HCT116 (cell line): ENCODE measurements around the gene DNM3. TPM values are rescaled to one million over a fixed set of nuclear protein-coding genes. Genes with fewer than 3 reads are reported as not detected.

Experiments
- ATAC-seq: fragments of 200-7000 bp; cut with Tn5 transposase; 2 replicates; pipeline ENCODE4 v1.9.1; 2020; ENCODE audit warnings: mild to moderate bottlenecking, moderate library complexity
- BruUV-seq: library from RNA; stranded (reverse); fragments of 400-500 nt; replicated peaks from 2 replicates; lab custom pipeline; 2021; lab: Mats Ljungman, UMichigan
- CTCF ChIA-PET: fragments of 300-600 bp; sonication (Branson Sonifier 250); formaldehyde crosslinking; loops from one replicate; lab custom pipeline; 2021; ENCODE audit warnings: antibody characterized with exemption; lab: Charles Lee
- POLR2A ChIA-PET: fragments of 300-600, 350-600 bp; sonication (Branson Sonifier 250); formaldehyde crosslinking; loops from one replicate; lab custom pipeline; 2021; ENCODE audit warnings: antibody characterized with exemption; lab: Charles Lee
- RAD21 ChIA-PET, 2 experiments: fragments of 300-600 bp; sonication (Branson Sonifier 250); formaldehyde crosslinking; loops; one replicate each; lab custom pipeline; 2023; ENCODE audit warnings: low total read pairs in 2 of 2; ENCODE audit not compliant: uncharacterized antibody in 2 of 2, unreplicated experiment in 2 of 2, low non-redundant PET in 1 of 2; lab: Charles Lee
- DNase-seq: peaks from one replicate; pipeline ENCODE4 v3.0.0-alpha.2; 2010; ENCODE audit warnings: low read depth, low spot score
- H2AFZ ChIP-seq: fragments of 200-600 bp; shearing (Covaris generic), sonication (generic); 2 replicates; pipeline ENCODE4 v1.6.1; 2017; ENCODE audit warnings: low read depth, mixed run types, mixed read lengths, antibody characterized with exemption, low read length; ENCODE audit not compliant: poor library complexity, severe bottlenecking
- H3K27ac ChIP-seq: 2 replicates; pipeline ENCODE4 v1.5.1; 2012; ENCODE audit warnings: low read depth, low read length
- H3K27me3 ChIP-seq: fragments of 200-600 bp; sonication (generic); 2 replicates; pipeline ENCODE4 v1.6.1; 2016; ENCODE audit warnings: mixed run types, low read length, mixed read lengths; ENCODE audit not compliant: insufficient read depth
- H3K36me3 ChIP-seq, 2 experiments: fragments of 200-500 bp in 1 of 2; fragments of 200-600 bp in 1 of 2; sonication (Bioruptor generic) in 1 of 2; sonication (generic) in 1 of 2; 2 replicates each; pipeline versions ENCODE4 v1.5.1 to v1.6.1; 2014 to 2016; ENCODE audit warnings: low read length in 2 of 2, inconsistent platforms in 1 of 2, mixed read lengths in 1 of 2, mixed run types in 1 of 2; ENCODE audit not compliant: insufficient read depth in 2 of 2, control insufficient read depth in 1 of 2
- H3K4me1 ChIP-seq, 2 experiments: fragments of 200-600 bp in 1 of 2; sonication (generic) in 1 of 2; 2 replicates each; pipeline versions ENCODE4 v1.5.1 to v1.6.1; 2012 to 2017; ENCODE audit warnings: low read length in 2 of 2, inconsistent platforms in 1 of 2, mild to moderate bottlenecking in 1 of 2, mixed read lengths in 1 of 2, mixed run types in 1 of 2, moderate library complexity in 1 of 2; ENCODE audit not compliant: insufficient read depth in 2 of 2, control insufficient read depth in 1 of 2
- H3K4me2 ChIP-seq: fragments of 200-600 bp; sonication (generic); 2 replicates; pipeline ENCODE4 v1.6.1; 2017; ENCODE audit warnings: mixed run types, low read length, mixed read lengths
- H3K4me3 ChIP-seq, 2 experiments: fragments of 200-600 bp in 1 of 2; sonication (generic) in 1 of 2; replicated peaks in 1 of 2; 2 replicates each; pipeline ENCODE4 v1.5.1; 2011 to 2016; ENCODE audit warnings: low read length in 2 of 2, control low read depth in 1 of 2, low read depth in 1 of 2, mild to moderate bottlenecking in 1 of 2, mixed read lengths in 1 of 2, mixed run types in 1 of 2
- H3K79me2 ChIP-seq: fragments of 200-600 bp; sonication (generic); 2 replicates; pipeline ENCODE4 v1.6.1; 2017; ENCODE audit warnings: mild to moderate bottlenecking, mixed run types, low read length, moderate library complexity, mixed read lengths; ENCODE audit not compliant: insufficient read depth
- H3K9ac ChIP-seq: fragments of 200-600 bp; sonication (generic); 2 replicates; pipeline ENCODE4 v1.6.1; 2016; ENCODE audit warnings: low read length, mixed read lengths
- H3K9me2 ChIP-seq: fragments of 200-600 bp; sonication (generic), shearing (Covaris generic); 2 replicates; pipeline ENCODE4 v1.6.1; 2017; ENCODE audit warnings: mixed run types, mild to moderate bottlenecking, moderate library complexity; ENCODE audit not compliant: insufficient read depth
- H3K9me3 ChIP-seq, 2 experiments: fragments of 200-500 bp in 1 of 2; fragments of 200-600 bp in 1 of 2; sonication (Bioruptor generic) in 1 of 2; sonication (generic) in 1 of 2; 2 replicates each; pipeline ENCODE4 v1.6.1; 2014 to 2017; ENCODE audit warnings: low read length in 2 of 2, mixed read lengths in 2 of 2, inconsistent platforms in 1 of 2, low read depth in 1 of 2, mild to moderate bottlenecking in 1 of 2, mixed run types in 1 of 2, moderate library complexity in 1 of 2; ENCODE audit not compliant: control insufficient read depth in 1 of 2, insufficient read depth in 1 of 2
- H4K20me1 ChIP-seq: fragments of 200-600 bp; sonication (generic), shearing (Covaris generic); 2 replicates; pipeline ENCODE4 v1.6.1; 2017; ENCODE audit warnings: mixed run types, mild to moderate bottlenecking, moderate library complexity; ENCODE audit not compliant: insufficient read depth
- ATF3 ChIP-seq: IDR thresholded peaks from 2 replicates; pipeline ENCODE4 v1.6.1; 2012
- CBX3 ChIP-seq: IDR thresholded peaks from 2 replicates; pipeline ENCODE4 v1.6.1; 2012; ENCODE audit warnings: low read depth
- CEBPB ChIP-seq: IDR thresholded peaks from 2 replicates; pipeline ENCODE4 v1.6.1; 2012; ENCODE audit warnings: low read depth
- CTCF ChIP-seq, 3 experiments: fragments of 200-600 bp in 1 of 3; sonication (generic) in 1 of 3; IDR thresholded peaks in 2 of 3; conservative IDR thresholded peaks in 1 of 3; 2 replicates each; pipeline ENCODE4 v1.5.1; 2012 to 2017; ENCODE audit warnings: low read depth in 2 of 3, low read length in 2 of 3, antibody characterized with exemption in 1 of 3, borderline replicate concordance in 1 of 3, control low read depth in 1 of 3, mild to moderate bottlenecking in 1 of 3, mixed read lengths in 1 of 3, mixed run types in 1 of 3, moderate library complexity in 1 of 3; ENCODE audit not compliant: insufficient read depth in 1 of 3
- EGR1 ChIP-seq: IDR thresholded peaks from 2 replicates; pipeline ENCODE4 v1.6.1; 2012; ENCODE audit warnings: low read depth
- ELF1 ChIP-seq: IDR thresholded peaks from 2 replicates; pipeline ENCODE4 v1.6.1; 2012; ENCODE audit warnings: low read depth, borderline replicate concordance
- EZH2 ChIP-seq: fragments of 200-600 bp; sonication (generic); IDR thresholded peaks from 2 replicates; pipeline ENCODE4 v1.6.1; 2017; ENCODE audit warnings: antibody characterized with exemption, mixed run types
- FOSL1 ChIP-seq: IDR thresholded peaks from 2 replicates; pipeline ENCODE4 v1.6.1; 2012; ENCODE audit warnings: low read depth
- JUND ChIP-seq: IDR thresholded peaks from 2 replicates; pipeline ENCODE4 v1.6.1; 2012
- POLR2A ChIP-seq: IDR thresholded peaks from 2 replicates; pipeline ENCODE4 v1.7.0; 2011; ENCODE audit warnings: borderline replicate concordance; ENCODE audit not compliant: insufficient read depth, insufficient read length; ENCODE audit errors: extremely low read depth
- RAD21 ChIP-seq: IDR thresholded peaks from 2 replicates; pipeline ENCODE4 v1.6.1; 2012; ENCODE audit warnings: low read depth, mild to moderate bottlenecking
- SIN3A ChIP-seq: IDR thresholded peaks from 2 replicates; pipeline ENCODE4 v1.6.1; 2012; ENCODE audit warnings: low read depth
- SRF ChIP-seq: IDR thresholded peaks from 2 replicates; pipeline ENCODE4 v1.6.1; 2012; ENCODE audit warnings: low read depth
- TCF7L2 ChIP-seq: IDR thresholded peaks from 2 replicates; pipeline ENCODE4 v1.7.0; 2011; ENCODE audit warnings: borderline replicate concordance, inconsistent platforms; ENCODE audit not compliant: insufficient read depth, insufficient read length; ENCODE audit errors: extremely low read depth
- YY1 ChIP-seq: IDR thresholded peaks from 2 replicates; pipeline ENCODE4 v1.6.1; 2011; ENCODE audit warnings: low read length, low read depth, moderate library complexity, mild to moderate bottlenecking; ENCODE audit not compliant: insufficient replicate concordance; ENCODE audit errors: extremely low read depth
- ZBTB33 ChIP-seq: IDR thresholded peaks from 2 replicates; pipeline ENCODE4 v1.6.1; 2011; ENCODE audit warnings: mild to moderate bottlenecking, low read length, moderate library complexity; ENCODE audit not compliant: insufficient replicate concordance; ENCODE audit errors: extremely low read depth
- ZNF274 ChIP-seq: fragments of 200-500 bp; sonication (Bioruptor generic); IDR thresholded peaks from 2 replicates; pipeline ENCODE4 v1.6.1; 2014; ENCODE audit warnings: mild to moderate bottlenecking, low read depth, low read length, inconsistent platforms
- intact Hi-C: fragments of 100-400 bp; cut with micrococcal nuclease; formaldehyde crosslinking; loops from 2 replicates; pipeline ENCODE4 v1.10.0; 2022
- total RNA-seq: library from RNA; stranded (reverse); gene quantifications from one replicate; pipeline ENCODE4 v1.2.1, GENCODE V29; 2021; ENCODE audit not compliant: unreplicated experiment

DNM3 gene
- total RNA-seq, 1 experiment from 2014 or later: 3.1 TPM

- BruUV-seq: no TSS peak
- POLR2A ChIA-PET: no interaction called here
- no peak overlapping the region for H3K27ac ChIP-seq
- DNase-seq (no peak), ATAC-seq (no peak)
- no peaks in the 10 kb centered on the region for H4K20me1 ChIP-seq
- no peak for TF ChIP-seq EZH2
- TF ChIP-seq EGR1: no peak
- no peak for TF ChIP-seq POLR2A
- TF ChIP-seq SRF: no peak
- TF ChIP-seq TCF7L2: no peak
- TF ChIP-seq ZNF274: no peak
- no peak for TF ChIP-seq ELF1
- no peak for TF ChIP-seq CEBPB
- TF ChIP-seq YY1: no peak
- no peaks in the 10 kb centered on the region for H3K27me3 ChIP-seq
- no peak overlapping the region for H3K4me3 ChIP-seq
- no peaks in the 10 kb centered on the region for H3K9me2 ChIP-seq
- CTCF ChIA-PET: no interaction called here
- H3K9ac ChIP-seq: no peak overlapping the region
- RAD21 ChIA-PET: no interaction called here
- intact Hi-C loops: no loop called here
- no peak overlapping the region for H2AFZ ChIP-seq
- no peak overlapping the region for H3K4me2 ChIP-seq
- H3K4me1 ChIP-seq: no peaks in the 10 kb centered on the region
- no peaks in the 10 kb centered on the region for H3K79me2 ChIP-seq
- no peaks in the 10 kb centered on the region for H3K36me3 ChIP-seq
- H3K9me3 ChIP-seq: no peaks in the 10 kb centered on the region
These were observed 367.3 kb downstream of the DNM3 start for GRCh38 chr1:172208635-172209034.

GRCh38 chr1:172211221-172211620 is 369.9 kb downstream of the DNM3 start:
- H3K9ac ChIP-seq: no peak overlapping the region
- BruUV-seq: no TSS peak
- no peaks in the 10 kb centered on the region for H3K79me2 ChIP-seq
- ChIA-PET CTCF (no interaction called here), RAD21 (no interaction called here), POLR2A (no interaction called here)
- H3K4me2 ChIP-seq: no peak overlapping the region
- no peak overlapping the region for H3K27ac ChIP-seq
- H3K9me2 ChIP-seq: no peaks in the 10 kb centered on the region
- intact Hi-C loops: no loop called here
- H4K20me1 ChIP-seq: no peaks in the 10 kb centered on the region
- no peak overlapping the region for H2AFZ ChIP-seq
- H3K4me3 ChIP-seq: no peak overlapping the region
- DNase-seq (no peak), ATAC-seq (no peak)
- H3K9me3 ChIP-seq: no peaks in the 10 kb centered on the region
- TF ChIP-seq ZBTB33 (no peak), SIN3A (no peak), CBX3 (no peak), ATF3 (no peak), RAD21 (no peak), JUND (no peak), FOSL1 (no peak), POLR2A (no peak), CEBPB (no peak), CTCF (IDR thresholded peaks at IDR 0.05 in 2 of 3, conservative IDR thresholded peaks at IDR 0.05 in 1 of 3; ENCODE audit: borderline replicate concordance in 1 of 3, insufficient read depth in 1 of 3, low read depth in 2 of 3, low read length in 2 of 3) (no peak), EGR1 (no peak), ZNF274 (no peak)
- H3K4me1 ChIP-seq: no peaks in the 10 kb centered on the region
- H3K27me3 ChIP-seq: no peaks in the 10 kb centered on the region
- H3K36me3 ChIP-seq: no peaks in the 10 kb centered on the region
